ENCODE data around the gene ELAVL2.

The ELAVL2 gene

DNA sequence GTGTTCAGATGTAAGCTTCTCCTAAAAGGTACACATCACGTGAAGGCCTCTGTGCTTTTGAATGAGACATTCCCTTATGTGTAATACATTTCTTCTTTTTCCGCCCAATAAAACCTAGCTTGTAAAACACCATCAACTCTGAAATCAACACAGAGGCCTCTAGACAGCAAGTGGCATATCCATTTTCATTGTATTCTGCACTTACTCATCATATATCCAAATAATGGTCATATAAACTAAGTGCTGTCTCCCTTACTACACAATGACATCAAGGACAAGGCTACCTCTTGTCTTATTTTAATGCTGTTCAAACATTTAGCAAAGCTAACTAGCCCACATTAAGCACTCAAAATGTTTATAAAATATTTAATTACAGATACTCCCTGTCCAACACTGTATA lies 108.5 kb downstream of the ELAVL2 start:
- peak; percentile 22 to 58 for DNase-seq

DNA sequence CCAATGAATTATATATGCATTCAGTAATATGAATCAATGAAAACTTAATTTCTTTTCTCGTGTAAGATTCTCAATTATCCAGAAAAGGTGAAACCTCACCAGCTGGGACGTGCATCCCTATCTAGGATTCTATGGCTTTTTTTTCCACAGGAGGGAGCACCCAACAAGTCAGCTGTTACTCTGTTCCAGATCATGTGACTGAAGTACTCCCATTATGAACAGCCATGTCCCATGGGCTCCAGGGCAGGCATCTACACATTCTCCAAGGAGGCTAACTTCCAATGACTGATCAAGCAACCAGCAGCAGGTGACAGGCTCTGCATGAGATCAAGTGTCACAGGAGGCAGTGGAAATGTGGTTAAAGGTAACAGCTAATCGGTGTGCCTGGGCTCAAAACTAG lies 118.8 kb downstream of the ELAVL2 start:
- no peak for DNase-seq

- DNase-seq = no peak
Measured at GRCh38 chr9:23702311-23702922, 123.6 kb downstream of the ELAVL2 start.

DNA sequence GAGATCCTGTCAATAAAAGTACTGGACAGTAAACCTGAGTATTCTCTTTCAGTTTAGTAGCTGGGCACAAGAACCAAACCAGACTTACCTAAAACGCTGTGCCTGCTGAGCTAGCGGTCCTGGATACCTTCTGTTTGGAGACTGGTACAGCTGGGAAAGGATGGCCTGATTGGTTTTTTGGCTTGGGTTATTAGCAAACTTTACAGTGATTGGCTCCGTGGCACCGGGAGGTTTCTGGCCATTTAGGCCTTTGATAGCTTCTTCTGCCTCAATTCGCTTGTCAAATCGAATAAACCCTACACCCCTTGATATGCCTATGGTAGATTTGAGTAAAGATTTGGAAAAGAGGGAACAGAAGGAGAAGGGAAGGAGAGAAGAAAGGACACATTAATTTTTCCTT lies 124.7 kb downstream of the ELAVL2 start:
- no peak for DNase-seq

DNA sequence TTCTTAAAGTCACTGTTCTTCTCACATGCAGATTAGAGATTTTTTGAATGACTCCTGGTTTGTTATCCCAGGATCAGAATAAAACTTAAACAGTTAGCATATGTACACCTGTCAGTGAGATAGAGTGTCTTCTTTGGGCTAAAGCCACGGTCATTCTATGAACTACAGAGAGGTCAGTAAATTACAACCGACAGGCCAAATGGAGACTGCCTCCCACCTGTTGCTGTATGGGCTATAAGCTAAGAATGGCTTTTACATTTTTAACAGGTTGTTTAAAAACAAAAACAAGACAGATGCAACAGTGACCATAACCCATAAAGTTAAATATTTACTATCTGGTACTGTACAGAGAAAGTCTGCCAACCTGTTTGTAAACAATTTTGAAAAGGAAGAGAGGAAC lies 125.7 kb downstream of the ELAVL2 start:
- no peak for DNase-seq

DNA sequence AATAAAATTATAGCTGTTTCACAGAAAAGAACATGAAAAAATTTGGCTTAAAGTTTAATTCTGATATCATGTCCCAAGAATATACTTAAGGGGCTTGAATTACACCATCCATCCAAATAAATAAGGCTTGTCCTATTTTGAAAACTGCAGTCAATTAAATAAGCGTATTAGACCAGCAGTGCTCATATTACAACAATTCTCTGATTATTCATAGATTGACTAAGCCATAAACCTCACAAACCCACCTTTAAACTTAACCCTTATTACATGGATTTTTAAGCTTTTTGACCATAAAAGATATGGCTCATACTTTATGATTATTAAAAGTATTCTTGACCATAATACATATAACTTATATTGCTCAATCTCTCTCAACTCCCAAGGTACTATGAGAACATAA lies 127.9 kb downstream of the ELAVL2 start:
- no peak for DNase-seq

- no peak for DNase-seq
Measured at GRCh38 chr9:23695572-23695971, 130.5 kb downstream of the ELAVL2 start.

DNA sequence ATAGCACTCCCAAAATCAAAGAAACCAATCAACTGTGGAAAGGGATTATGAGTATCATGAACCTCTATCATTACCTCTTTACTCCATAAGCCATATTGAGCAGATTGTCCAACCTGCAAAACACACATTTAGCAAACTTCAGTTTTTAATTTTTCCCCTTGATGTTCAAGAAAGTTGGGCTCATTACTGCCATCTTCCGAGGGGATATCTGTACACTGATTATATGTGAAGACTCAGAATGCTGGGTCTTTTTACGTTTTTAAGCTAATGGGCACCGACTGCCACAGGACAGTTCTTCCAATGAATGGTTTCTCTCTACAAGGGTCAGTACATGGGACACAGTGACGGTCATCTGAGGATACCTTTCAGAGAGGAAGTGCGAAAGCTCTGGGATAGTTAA lies 132.7 kb downstream of the ELAVL2 start:
- no peak for DNase-seq

DNA sequence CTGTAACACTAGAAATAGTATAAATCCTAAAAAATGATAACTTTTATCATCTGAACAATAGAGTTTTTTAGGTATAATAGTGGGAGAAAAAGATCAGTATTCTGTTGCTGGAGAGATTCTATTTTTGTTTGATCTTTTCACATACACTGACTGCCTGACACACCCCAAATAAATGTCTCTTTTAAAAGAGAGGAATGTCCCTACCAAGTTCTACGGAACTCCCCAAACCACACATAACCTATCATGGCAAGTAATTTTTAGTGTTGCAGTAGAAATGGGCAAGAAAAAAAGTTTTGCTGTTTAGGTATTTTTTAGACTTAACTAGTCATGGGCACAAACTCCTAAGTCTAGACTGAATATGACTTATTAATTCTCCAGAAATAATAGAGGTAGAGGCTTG lies 139.1 kb downstream of the ELAVL2 start:
- no peak for DNase-seq

- no peak for DNase-seq
Measured at GRCh38 chr9:23686257-23686656, 139.8 kb downstream of the ELAVL2 start.

- no peak for DNase-seq
Measured at GRCh38 chr9:23683611-23684061, 142.4 kb downstream of the ELAVL2 start.

DNA sequence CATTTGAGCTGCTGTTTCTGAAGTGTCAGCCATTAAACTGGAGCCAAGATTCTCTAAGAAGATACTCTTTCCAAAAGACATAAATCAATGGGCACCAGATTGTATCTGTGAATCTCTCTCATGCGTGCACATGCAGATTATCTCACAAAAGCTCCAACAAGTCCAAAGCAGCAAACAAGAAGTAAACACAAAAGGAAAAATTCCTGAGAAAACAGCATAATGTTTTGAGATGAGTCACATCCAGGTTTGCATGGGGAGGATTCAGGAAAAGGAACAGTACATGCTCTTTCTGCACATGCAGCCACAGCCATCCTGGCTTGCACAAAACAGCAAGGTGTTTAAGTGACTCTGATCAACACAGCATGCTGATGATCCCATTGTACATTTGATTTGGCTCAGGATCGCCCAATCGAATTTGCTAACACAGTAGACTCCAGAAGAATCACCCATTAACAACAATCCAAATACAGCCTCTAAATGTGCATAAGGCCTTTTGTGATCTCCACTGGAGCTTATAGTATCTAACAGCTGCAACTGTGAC lies 143.1 kb downstream of the ELAVL2 start:
- no peak for DNase-seq

GRCh38 chr9:23682352-23682751 lies 143.7 kb downstream of the ELAVL2 start:
- DNase-seq = no peak

GRCh38 chr9:23677446-23677845 lies 148.6 kb downstream of the ELAVL2 start:
- DNase-seq = no peak

DNA sequence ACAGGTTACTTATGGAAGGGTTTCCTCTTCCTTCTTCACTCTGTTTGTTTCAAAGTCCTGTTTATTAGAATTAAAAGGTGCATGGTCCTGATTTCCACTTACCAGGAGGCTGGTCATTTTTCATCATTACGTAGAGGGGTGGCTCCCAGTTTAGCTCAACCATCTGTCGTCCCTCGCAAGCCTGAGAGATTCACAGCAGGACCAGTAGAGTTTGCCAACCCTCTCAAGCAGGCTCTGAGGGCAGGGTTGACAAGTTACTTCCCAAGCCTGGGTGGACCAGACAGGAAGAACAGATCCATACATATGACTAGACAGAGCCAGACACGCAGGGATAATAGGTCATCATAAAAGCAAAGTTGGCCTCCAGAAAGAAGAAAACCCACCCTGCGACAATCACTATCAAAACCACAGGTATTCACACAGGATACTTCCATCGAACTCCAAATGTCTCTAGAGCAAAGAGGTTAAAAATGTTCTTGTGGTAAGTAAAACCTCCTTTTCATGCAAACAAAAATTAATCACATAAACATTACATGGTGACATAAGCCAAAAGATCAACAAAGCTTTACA lies 151.9 kb downstream of the ELAVL2 start:
- DNase-seq = no peak

GRCh38 chr9:23672151-23672550 lies 153.9 kb downstream of the ELAVL2 start:
- DNase-seq = no peak

- no peak for DNase-seq
Measured at GRCh38 chr9:23669776-23670175, 156.3 kb downstream of the ELAVL2 start.

GRCh38 chr9:23665635-23666034 lies 160.4 kb downstream of the ELAVL2 start:
- DNase-seq = no peak

- DNase-seq = no peak
Measured at GRCh38 chr9:23665051-23665450, 161.0 kb downstream of the ELAVL2 start.

GRCh38 chr9:23663946-23664345 lies 162.1 kb downstream of the ELAVL2 start:
- DNase-seq = no peak

GRCh38 chr9:23663536-23663935 lies 162.5 kb downstream of the ELAVL2 start:
- DNase-seq = no peak

DNA sequence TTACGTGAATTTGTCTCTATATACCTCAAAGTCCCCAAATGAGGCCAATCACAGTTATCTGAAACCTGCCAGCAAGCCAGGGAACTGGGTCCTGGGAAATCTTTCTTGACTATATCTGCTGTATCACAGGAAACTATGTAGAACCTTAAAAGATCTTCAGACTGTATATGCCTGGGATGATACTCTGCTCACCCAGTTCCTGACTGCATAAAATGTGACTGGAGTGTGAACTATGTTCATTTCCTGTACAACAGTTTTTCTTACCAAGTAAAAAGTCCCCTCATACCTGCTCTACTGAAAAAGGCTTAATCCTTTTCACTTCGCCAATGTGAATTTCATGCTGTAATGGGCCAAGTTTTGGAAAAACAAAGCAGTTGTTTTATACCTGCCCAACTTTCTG lies 162.9 kb downstream of the ELAVL2 start:
- no peak for DNase-seq

DNA sequence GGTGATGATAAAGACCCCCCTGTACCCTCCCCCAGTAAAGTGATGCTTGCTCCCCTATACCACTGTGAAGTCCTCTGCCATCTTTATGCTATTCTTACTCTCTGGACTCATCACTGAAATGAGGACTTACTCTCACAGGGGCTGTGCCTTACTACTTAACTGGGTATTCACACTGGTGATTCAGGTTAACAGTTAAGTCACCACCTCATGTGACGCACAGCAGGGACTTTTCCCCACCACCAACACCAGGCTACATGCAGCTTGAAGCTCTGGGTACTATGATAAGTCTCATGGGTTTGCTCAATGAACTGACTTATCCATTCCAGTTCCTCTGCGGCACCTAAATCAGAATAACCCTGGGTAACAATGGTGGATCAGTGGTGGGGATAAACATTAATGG lies 163.7 kb downstream of the ELAVL2 start:
- no peak for DNase-seq

GRCh38 chr9:23659346-23660006 lies 166.6 kb downstream of the ELAVL2 start:
- DNase-seq = no peak

Measured in NCI-H187 (cell line).